Measurements from ENCODE around the gene MVB12B.

DNA sequence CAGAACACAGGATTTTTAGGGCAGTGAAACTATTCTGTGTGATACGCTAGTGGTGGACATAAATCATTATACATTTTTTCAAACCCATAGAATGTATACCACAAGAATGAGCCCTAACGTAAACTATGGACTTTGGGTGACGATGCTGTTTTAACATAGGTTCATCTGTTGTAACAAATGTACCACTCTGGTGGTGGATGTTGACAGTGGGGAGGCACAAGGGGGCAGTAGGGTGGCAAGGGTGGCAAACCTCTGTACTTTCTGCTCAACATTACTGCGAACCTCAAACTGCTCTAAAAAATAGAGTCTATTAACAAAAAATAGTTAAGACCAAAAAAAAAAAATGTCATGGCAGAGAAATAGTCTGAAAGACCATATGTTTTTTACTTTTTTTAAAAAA lies 9.1 kb upstream of the MVB12B start:
- TF ChIP-seq, protein P1, sequence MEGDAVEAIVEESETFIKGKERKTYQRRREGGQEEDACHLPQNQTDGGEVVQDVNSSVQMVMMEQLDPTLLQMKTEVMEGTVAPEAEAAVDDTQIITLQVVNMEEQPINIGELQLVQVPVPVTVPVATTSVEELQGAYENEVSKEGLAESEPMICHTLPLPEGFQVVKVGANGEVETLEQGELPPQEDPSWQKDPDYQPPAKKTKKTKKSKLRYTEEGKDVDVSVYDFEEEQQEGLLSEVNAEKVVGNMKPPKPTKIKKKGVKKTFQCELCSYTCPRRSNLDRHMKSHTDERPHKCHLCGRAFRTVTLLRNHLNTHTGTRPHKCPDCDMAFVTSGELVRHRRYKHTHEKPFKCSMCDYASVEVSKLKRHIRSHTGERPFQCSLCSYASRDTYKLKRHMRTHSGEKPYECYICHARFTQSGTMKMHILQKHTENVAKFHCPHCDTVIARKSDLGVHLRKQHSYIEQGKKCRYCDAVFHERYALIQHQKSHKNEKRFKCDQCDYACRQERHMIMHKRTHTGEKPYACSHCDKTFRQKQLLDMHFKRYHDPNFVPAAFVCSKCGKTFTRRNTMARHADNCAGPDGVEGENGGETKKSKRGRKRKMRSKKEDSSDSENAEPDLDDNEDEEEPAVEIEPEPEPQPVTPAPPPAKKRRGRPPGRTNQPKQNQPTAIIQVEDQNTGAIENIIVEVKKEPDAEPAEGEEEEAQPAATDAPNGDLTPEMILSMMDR (IDR thresholded peaks at IDR 0.05; ENCODE audit: low read depth, low read length), result peak; percentile 54
- no peak for TF ChIP-seq EZH2phosphoT487 (IDR thresholded peaks at IDR 0.05; ENCODE audit: low read depth)

Data from OCI-LY3 (cell line).